Ectodermal cell (in vitro differentiated cells): ENCODE data around the gene ZPR1.

Experiments
- H3K27ac ChIP-seq: 2 replicates; pipeline ENCODE4 v1.7.0; 2013; ENCODE audit warnings: mild to moderate bottlenecking, low read depth, low read length; ENCODE audit not compliant: insufficient read depth, poor library complexity, severe bottlenecking
- H3K27me3 ChIP-seq: 2 replicates; pipeline ENCODE4 v1.7.0; 2013; ENCODE audit warnings: mild to moderate bottlenecking, low read length; ENCODE audit not compliant: insufficient read depth, control insufficient read depth, poor library complexity, severe bottlenecking
- H3K36me3 ChIP-seq: one replicate; pipeline ENCODE4 v1.7.0; 2013; ENCODE audit warnings: low read length; ENCODE audit not compliant: control insufficient read depth, insufficient read depth
- H3K4me1 ChIP-seq: one replicate; pipeline ENCODE4 v1.7.0; 2013; ENCODE audit warnings: low read length; ENCODE audit not compliant: control insufficient read depth, insufficient read depth
- H3K4me3 ChIP-seq: 2 replicates; pipeline ENCODE4 v1.7.0; 2013; ENCODE audit warnings: low read depth, low read length, control low read depth; ENCODE audit not compliant: insufficient read depth
- H3K9me3 ChIP-seq: 2 replicates; pipeline ENCODE4 v1.7.0; 2013; ENCODE audit warnings: mild to moderate bottlenecking, low read length, moderate library complexity; ENCODE audit not compliant: control insufficient read depth
- WGBS, 2 experiments: methylation state at CpG; one replicate each; pipeline ENCODE4 v1.1.7; 2013; ENCODE audit warnings: missing lambda C conversion rate in 2 of 2; 5-methylcytosine and 5-hydroxymethylcytosine counted together

ZPR1 gene

DNA sequence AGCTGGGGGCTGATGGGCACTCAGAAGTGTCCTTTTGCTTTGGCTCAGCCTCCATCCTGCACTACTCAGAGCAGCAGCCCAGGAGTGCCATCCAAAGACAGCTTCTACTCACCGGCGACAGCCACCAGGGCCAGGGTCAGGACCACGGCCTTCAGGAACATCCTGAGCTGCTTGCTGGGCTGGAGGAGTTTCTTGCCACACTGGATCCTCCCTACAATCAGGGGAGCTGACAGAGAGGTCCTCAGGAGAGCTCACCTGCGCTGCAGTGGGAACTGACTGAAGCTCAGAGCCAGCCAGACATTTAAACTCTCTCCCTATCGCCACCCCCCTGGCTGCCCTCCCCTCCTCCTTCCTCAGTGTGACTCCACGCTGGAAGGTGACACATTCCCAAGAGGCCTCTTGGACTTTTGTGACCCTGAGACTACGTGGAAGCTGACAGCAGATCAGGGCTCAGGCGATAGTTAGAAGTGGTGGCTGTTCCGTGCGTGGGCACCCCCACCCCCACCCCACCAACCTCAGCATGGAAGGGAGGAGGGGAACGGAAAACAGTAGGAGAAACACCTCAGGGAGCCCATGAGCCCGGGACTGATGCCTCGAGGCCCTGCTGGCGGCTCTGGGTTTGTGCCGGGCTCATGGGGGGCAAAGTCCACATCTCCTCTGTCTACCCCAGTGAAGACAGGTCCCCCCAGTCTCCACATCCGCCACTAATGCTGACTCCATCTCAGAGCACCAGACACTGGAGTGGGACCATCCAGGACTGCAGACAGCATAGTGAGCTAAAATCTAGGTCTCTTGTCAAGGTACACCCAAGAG is 35.4 kb upstream of the ZPR1 start, which contains the start of gene APOA4:
APOA4 (minus strand) TSS at position 274 of the 813 bp plus-strand sequence; CDS start at position 161, 113 bp downstream.
- Histone ChIP-seq H3K27ac (no peak within 1 kb of the TSS), H3K36me3 (no peaks in the 10 kb centered on the region), H3K4me1 (peaks cover 8% of the 10 kb centered on the region), H3K4me3 (no peak within 1 kb of the TSS), H3K9me3 (no peaks in the 10 kb centered on the region), H3K27me3 (no peaks in the 10 kb centered on the region)
- WGBS, 2 experiments, result 81 to 82% methylated on average over 14 to 16 of the region's 16 CpGs

DNA sequence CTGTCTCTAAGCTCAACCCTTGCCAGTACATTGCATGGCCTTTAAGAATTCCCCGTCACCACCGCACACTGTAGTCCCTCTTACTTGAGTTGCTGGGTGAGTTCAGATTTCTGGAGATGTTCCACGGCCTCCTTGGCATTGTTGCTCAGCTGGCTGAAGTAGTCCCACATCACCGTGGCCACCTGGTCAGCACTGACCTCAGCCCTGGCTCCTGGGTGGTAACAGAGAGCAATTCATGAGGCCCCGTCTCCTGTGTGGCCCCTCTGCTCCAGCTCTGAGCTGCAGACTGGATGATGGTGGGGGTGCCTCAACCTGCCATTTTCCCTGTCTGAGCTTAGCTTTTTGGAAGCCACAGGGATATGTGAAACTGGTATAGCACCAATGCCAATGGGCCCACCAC is 34.8 kb upstream of the ZPR1 start:
- Histone ChIP-seq H3K27ac (no peak overlapping the region), H3K4me1 (peaks cover 7% of the 10 kb centered on the region), H3K4me3 (no peak overlapping the region), H3K36me3 (no peaks in the 10 kb centered on the region), H3K27me3 (no peaks in the 10 kb centered on the region), H3K9me3 (no peaks in the 10 kb centered on the region)
- WGBS, 2 experiments, result 83 to 84% methylated on average over 5 of the region's 5 CpGs

DNA sequence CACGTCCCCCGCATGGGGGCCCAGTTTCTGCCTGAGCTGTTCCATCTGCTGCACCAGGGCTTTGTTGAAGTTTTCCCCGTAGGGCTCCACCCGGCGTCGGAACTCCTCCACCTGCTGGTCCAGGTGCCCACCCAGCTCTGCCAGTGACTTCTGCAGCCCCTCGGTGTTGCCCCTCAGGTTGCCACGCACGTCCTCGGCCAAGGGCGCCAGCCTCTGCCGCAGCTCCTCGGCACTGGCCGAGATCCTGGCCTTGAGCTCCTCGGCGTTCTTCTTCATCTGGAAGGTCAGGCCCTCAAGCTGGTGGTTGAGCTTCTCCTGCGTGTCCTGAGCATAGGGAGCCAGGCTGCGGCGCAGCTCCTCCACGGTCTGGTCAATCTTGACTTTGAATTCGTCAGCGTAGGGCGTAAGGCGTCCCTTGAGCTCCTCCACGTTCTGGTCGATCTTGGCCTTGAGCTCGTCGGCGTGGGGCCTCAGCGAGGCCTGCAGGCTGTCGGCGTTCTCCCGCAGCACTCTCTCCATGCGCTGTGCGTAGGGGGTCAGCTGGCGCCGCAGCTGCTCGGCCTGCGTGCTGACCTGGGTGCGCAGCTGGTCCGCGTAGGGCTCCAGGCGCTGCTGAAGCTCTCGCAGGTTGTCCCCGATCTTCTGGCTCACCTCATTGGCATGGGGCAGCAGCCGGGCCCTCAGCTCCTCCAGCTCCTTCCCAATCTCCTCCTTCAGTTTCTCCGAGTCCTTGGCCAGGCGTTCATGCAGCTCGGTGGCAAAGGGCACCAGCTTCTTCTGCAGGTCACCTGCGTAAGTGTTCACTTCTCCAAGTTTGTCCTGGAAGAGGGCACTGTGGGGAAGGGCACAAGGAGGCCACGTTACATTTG is 33.5 kb upstream of the ZPR1 start:
- WGBS, 2 experiments, result 96% methylated on average over 51 of the region's 51 CpGs
- Histone ChIP-seq H3K27ac (no peak overlapping the region), H3K4me1 (peaks cover 5% of the 10 kb centered on the region), H3K27me3 (no peaks in the 10 kb centered on the region), H3K4me3 (no peak overlapping the region), H3K36me3 (no peaks in the 10 kb centered on the region), H3K9me3 (no peaks in the 10 kb centered on the region)

DNA sequence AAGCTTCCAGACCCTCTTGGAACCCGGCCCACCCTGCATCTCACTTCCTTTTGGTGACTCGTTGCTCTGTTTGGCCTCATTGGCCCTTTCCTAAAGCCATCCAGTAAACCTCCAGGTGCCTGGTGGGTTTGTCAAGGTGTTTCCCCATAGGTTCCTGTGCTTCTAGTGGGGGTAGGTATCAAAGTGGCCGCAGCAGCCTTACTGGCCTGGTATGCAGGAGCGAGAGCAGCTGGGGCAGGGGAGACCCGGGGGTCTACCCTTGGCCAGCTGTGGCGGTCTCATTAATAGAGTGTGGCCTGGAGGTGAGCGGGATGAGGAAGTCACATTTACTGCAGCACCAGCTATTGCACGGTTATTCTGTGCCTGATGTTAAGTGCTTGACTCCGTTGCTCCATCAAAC is 31.2 kb upstream of the ZPR1 start:
- H3K27ac ChIP-seq, result no peak overlapping the region
- 91 to 95% methylated on average over 9 of the region's 9 CpGs for WGBS, 2 experiments
- no peaks in the 10 kb centered on the region for H3K9me3 ChIP-seq
- H3K27me3 ChIP-seq, result no peaks in the 10 kb centered on the region
- H3K4me3 ChIP-seq, result no peak overlapping the region
- H3K36me3 ChIP-seq, result no peaks in the 10 kb centered on the region
- peaks cover 5% of the 10 kb centered on the region for H3K4me1 ChIP-seq

DNA sequence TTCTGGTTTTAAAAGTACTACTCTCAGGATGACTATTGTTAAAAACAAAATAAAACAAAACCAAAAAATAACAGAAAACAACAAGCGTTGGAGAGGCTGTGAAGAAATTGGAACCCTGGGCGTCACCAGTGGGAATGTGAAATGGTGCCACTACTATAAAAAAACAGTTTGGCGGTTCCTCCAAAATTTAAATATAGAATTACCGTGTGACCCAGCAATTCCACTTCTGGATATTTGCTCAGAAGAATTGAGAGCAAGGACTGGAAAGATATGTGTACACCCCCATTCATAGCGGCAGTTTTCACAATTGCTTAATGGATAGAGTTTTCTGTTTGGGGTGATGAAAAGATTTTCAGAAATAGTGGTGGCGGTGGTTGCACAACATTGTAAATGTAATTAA is 26.7 kb upstream of the ZPR1 start:
- Histone ChIP-seq H3K36me3 (no peaks in the 10 kb centered on the region), H3K4me3 (no peak overlapping the region), H3K27me3 (no peaks in the 10 kb centered on the region), H3K27ac (no peak overlapping the region), H3K9me3 (no peaks in the 10 kb centered on the region), H3K4me1 (no peaks in the 10 kb centered on the region)
- WGBS, 2 experiments, result 97 to 98% methylated on average over 5 of the region's 6 CpGs

DNA sequence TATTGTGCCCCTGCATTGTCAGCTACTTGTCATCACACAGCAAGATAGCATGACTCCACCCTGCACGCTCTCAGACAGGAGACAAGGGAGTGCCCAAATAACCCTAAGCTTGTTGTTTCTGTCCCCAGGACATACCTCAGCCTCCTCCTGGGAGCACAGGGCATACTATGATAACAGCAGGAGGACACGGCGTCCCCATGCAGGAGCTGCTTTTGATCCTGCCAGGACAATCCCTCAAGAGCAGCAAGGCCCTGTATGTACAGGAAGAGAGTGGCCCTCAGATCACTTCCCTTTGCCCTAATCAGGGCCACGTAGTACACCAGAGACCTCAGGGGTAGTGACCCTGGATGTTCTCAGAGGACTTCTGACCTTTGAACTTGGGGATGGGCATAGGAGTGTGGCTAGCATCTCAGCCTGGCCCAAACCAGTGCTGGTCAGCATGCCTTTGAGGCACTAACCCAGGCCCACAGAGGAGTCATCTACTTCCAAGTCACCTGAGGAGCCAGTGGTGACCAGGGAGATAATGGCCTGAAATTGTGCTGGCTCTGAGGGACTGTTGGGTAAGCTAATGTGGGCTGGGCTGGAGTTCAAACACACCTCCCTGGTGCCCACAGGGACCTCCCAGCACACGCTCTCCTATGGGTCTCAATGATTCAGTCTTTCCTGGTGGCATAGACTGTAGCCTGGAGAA is 26.1 kb upstream of the ZPR1 start:
- 76 to 81% methylated on average over 5 of the region's 5 CpGs for WGBS, 2 experiments
- no peak overlapping the region for H3K27ac ChIP-seq
- no peaks in the 10 kb centered on the region for H3K9me3 ChIP-seq
- no peaks in the 10 kb centered on the region for H3K36me3 ChIP-seq
- no peaks in the 10 kb centered on the region for H3K4me1 ChIP-seq
- H3K27me3 ChIP-seq, result no peaks in the 10 kb centered on the region
- H3K4me3 ChIP-seq, result no peak overlapping the region

DNA sequence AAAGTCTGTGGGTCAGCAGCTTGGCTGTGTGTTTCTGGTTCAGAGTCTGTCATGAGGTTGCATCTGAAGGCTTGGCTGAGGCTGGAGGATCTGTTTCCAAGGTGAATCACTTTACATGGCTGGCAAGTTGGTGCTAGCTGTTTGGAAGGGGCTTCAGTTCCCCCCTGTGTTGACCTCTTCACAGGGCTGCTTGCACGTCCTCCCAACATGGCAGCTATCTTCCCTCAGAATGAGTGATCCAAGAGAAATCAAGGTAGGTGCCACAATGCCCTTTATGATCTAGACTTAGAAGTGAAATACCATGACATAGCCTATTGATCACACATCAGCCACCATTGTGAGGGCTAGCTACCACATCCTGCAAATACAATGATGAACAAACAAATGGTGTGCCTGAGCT is 25.3 kb upstream of the ZPR1 start:
- H3K36me3 ChIP-seq, result no peaks in the 10 kb centered on the region
- H3K9me3 ChIP-seq, result no peaks in the 10 kb centered on the region
- no peaks in the 10 kb centered on the region for H3K4me1 ChIP-seq
- no peak overlapping the region for H3K27ac ChIP-seq
- no peak overlapping the region for H3K4me3 ChIP-seq
- WGBS, 2 experiments, result 83 to 100% methylated on average over 1 of the region's 1 CpG
- no peaks in the 10 kb centered on the region for H3K27me3 ChIP-seq

DNA sequence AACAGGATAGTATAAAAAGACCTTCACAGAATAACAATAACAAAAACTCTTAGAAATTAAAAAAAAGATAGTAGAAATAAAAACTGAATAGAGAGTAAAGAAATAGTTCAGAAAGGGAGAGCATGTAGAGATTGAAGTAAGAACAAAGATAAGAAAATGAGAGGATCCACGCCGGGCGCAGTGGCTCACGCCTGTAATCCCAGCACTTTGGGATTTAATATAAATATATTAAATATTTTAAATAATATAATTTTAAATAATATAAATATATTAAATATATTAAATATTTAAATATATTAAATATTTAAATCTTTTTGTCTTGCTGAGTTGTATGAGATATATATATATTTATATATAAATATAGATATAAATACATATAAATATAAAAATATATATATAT is 24.3 kb upstream of the ZPR1 start:
- H3K27me3 ChIP-seq, result no peaks in the 10 kb centered on the region
- 93 to 100% methylated on average over 2 of the region's 4 CpGs for WGBS, 2 experiments
- H3K4me1 ChIP-seq, result no peaks in the 10 kb centered on the region
- H3K36me3 ChIP-seq, result no peaks in the 10 kb centered on the region
- H3K4me3 ChIP-seq, result no peak overlapping the region
- H3K9me3 ChIP-seq, result no peaks in the 10 kb centered on the region
- H3K27ac ChIP-seq, result no peak overlapping the region

DNA sequence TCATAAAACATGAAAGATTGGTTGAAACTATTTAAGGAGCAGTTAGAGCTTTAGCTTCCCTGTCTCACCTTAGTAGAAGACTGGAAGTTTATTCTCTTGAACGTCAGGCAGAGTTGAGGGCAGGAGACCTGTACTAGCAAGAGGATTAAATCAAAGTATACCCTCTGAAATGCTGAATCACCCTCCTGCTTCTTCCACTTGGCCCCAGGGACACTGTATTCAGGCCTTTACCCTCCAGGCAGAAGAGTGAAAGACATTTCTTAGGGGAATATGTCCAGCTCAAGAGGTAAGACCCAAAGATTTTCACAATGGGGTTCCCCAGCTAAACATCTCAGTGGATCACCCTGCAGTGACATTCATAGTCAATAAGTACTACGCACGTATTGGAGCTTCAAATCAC is 23.4 kb upstream of the ZPR1 start:
- 80 to 89% methylated on average over 3 of the region's 3 CpGs for WGBS, 2 experiments
- no peaks in the 10 kb centered on the region for H3K4me1 ChIP-seq
- no peaks in the 10 kb centered on the region for H3K36me3 ChIP-seq
- H3K27me3 ChIP-seq, result no peaks in the 10 kb centered on the region
- H3K9me3 ChIP-seq, result no peaks in the 10 kb centered on the region
- no peak overlapping the region for H3K27ac ChIP-seq
- H3K4me3 ChIP-seq, result no peak overlapping the region
